IgD-negative memory B cell (primary cell): ENCODE data around the gene PCDHGA6. TPM values are rescaled to one million over a fixed set of nuclear protein-coding genes. Genes with fewer than 3 reads are reported as not detected.
"Not testable (repeated sequence)": the region's sequence is repeated elsewhere in the genome, so short reads cannot be mapped to it uniquely, and the experiment has no call there.

Source experiments
- H3K27ac Mint-ChIP-seq, 3 donors: one replicate each; pipeline ENCODE4 v1.8.0; 2020 to 2022; ENCODE audit warnings: mild to moderate bottlenecking in 3 of 3, mixed read lengths in 3 of 3, moderate library complexity in 1 of 3
- H3K27me3 Mint-ChIP-seq: one replicate; pipeline ENCODE4 v1.8.0; 2021; ENCODE audit warnings: mixed read lengths
- H3K36me3 Mint-ChIP-seq: one replicate; pipeline ENCODE4 v1.8.0; 2020; ENCODE audit warnings: mild to moderate bottlenecking, mixed read lengths
- H3K4me1 Mint-ChIP-seq, 3 donors: one replicate each; pipeline ENCODE4 v1.8.0; 2020 to 2022; ENCODE audit warnings: mixed read lengths in 3 of 3, mild to moderate bottlenecking in 1 of 3
- H3K4me3 Mint-ChIP-seq, 4 donors: one replicate each; pipeline ENCODE4 v1.8.0; 2020 to 2022; ENCODE audit warnings: mild to moderate bottlenecking in 4 of 4, mixed read lengths in 4 of 4, moderate library complexity in 3 of 4
- H3K9me3 Mint-ChIP-seq, 3 donors: one replicate each; pipeline ENCODE4 v1.8.0; 2020 to 2021; ENCODE audit warnings: mixed read lengths in 3 of 3, mild to moderate bottlenecking in 1 of 3
- polyA plus RNA-seq: library from polyadenylated mRNA; unstranded; fragments of 300-500 nt; fragmentation: Illumina TruSeq; gene quantifications from one replicate; pipeline ENCODE4 v1.2.3, GENCODE V29; 2021

The PCDHGA6 gene
- polyA plus RNA-seq, 1 donor from 2014 or later, result 0.08 TPM

DNA sequence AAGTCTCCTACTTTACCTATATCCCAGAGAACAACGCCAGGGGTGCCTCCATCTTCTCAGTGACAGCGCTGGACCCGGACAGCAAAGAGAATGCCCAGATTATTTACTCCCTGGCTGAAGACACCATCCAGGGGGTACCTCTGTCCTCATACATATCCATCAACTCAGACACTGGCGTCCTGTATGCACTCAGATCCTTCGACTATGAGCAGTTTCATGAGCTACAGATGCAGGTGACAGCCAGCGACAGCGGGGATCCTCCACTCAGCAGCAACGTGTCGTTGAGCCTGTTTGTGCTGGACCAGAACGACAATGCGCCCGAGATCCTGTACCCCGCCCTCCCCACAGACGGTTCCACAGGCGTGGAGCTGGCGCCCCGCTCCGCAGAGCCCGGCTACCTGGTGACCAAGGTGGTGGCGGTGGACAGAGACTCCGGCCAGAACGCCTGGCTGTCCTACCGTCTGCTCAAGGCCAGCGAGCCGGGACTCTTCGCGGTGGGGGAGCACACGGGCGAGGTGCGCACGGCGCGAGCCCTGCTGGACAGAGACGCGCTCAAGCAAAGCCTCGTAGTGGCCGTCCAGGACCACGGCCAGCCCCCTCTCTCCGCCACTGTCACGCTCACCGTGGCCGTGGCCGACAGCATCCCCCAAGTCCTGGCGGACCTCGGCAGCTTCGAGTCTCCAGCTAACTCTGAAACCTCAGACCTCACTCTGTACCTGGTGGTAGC, 41.0 kb downstream of the PCDHGA6 start:
- Mint-ChIP-seq H3K9me3 (peaks cover 11 to 36% (median 14%) of the 10 kb centered on the region in 3 donors), H3K27ac (peak overlapping the region; percentile 73 to 99 (median 88)), H3K27me3 (peaks cover 47% of the 10 kb centered on the region), H3K4me1 (peaks cover 13 to 19% (median 19%) of the 10 kb centered on the region in 3 donors), H3K4me3 (peak overlapping the region; percentile 73 to 99 (median 90))
- not testable (repeated sequence) for H3K36me3 Mint-ChIP-seq

DNA sequence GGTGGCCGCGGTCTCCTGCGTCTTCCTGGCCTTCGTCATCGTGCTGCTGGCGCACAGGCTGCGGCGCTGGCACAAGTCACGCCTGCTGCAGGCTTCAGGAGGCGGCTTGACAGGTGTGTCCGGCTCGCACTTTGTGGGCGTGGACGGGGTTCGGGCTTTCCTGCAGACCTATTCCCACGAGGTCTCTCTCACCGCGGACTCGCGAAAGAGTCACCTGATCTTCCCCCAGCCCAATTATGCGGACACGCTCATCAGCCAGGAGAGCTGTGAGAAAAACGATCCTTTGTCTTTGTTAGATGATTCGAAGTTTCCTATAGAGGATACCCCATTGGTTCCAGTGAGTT, 41.6 kb downstream of the PCDHGA6 start:
- Mint-ChIP-seq H3K27ac (peak overlapping the region in 2 of 3 donors; percentile 73 to 89), H3K4me1 (peaks cover 13 to 19% (median 17%) of the 10 kb centered on the region in 3 donors), H3K4me3 (peak overlapping the region; percentile 44 to 78 (median 74)), H3K27me3 (peaks cover 48% of the 10 kb centered on the region), H3K9me3 (peaks cover 11 to 35% (median 13%) of the 10 kb centered on the region in 3 donors)
- H3K36me3 Mint-ChIP-seq, result not testable (repeated sequence)

DNA sequence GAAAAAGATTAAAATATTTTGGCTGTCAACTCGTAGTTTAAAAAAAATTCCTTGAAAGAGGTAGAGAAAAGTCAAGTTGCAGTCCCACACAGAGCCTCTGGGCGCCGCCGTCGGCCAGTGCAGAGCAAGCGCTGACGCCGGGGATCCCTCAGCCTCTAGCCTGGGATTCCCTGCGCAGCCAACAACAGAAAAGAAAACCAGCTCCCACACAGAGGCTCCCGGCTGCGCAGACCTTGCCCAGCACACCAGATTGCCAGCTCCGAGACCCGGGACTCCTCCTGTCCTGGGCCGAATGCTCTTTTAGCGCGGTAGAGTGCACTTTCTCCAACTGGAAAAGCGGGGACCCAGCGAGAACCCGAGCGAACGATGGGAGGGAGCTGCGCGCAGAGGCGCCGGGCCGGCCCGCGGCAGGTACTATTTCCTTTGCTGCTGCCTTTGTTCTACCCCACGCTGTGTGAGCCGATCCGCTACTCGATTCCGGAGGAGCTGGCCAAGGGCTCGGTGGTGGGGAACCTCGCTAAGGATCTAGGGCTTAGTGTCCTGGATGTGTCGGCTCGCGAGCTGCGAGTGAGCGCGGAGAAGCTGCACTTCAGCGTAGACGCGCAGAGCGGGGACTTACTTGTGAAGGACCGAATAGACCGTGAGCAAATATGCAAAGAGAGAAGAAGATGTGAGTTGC, 43.9 kb downstream of the PCDHGA6 start, which contains the start of gene PCDHGB7:
Gene PCDHGB7 (plus strand): TSS at position 184 of the 679 bp plus-strand sequence. CDS start 183 bp downstream, at position 367.
- Mint-ChIP-seq H3K4me1 (peaks cover 16 to 36% (median 20%) of the 10 kb centered on the region in 3 donors), H3K9me3 (peaks cover 15 to 43% (median 23%) of the 10 kb centered on the region in 3 donors), H3K27me3 (peaks cover 56% of the 10 kb centered on the region), H3K27ac (peak within 1 kb of the TSS; percentile 73 to 93 (median 83)), H3K4me3 (peak within 1 kb of the TSS; percentile 78 to 93 (median 81))
- H3K36me3 Mint-ChIP-seq, result not testable (repeated sequence)

DNA sequence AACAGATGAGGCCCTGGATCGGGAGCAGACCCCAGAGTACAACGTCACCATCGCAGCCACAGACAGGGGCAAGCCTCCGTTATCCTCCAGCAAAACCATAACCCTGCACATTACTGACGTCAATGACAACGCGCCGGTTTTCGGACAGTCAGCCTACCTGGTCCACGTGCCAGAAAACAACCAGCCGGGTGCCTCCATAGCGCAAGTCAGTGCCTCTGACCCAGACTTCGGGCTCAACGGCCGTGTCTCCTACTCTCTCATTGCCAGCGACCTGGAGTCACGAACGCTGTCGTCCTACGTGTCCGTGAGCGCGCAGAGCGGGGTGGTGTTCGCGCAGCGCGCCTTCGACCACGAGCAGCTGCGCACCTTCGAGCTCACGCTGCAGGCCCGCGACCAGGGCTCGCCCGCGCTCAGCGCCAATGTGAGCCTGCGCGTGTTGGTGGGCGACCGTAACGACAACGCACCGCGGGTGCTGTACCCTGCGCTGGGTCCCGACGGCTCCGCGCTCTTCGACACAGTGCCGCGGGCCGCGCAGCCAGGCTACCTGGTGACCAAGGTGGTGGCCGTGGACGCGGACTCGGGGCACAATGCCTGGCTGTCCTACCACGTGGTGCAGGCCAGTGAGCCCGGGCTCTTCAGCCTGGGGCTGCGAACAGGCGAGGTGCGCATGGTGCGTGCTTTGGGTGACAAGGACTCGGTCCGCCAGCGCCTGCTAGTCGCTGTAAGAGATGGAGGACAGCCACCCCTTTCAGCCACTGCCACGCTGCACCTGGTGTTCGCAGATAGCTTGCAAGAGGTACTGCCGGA, 45.6 kb downstream of the PCDHGA6 start:
- H3K27me3 Mint-ChIP-seq, result peaks cover 43% of the 10 kb centered on the region
- H3K9me3 Mint-ChIP-seq, result peaks cover 17 to 42% (median 27%) of the 10 kb centered on the region in 3 donors
- H3K27ac Mint-ChIP-seq, result peak overlapping the region; percentile 28 to 81 (median 73)
- H3K4me1 Mint-ChIP-seq, result peaks cover 12 to 29% (median 14%) of the 10 kb centered on the region in 3 donors
- H3K4me3 Mint-ChIP-seq, result peak overlapping the region in 1 of 4 donors; percentile 79
- peaks cover 2% of the 10 kb centered on the region for H3K36me3 Mint-ChIP-seq

DNA sequence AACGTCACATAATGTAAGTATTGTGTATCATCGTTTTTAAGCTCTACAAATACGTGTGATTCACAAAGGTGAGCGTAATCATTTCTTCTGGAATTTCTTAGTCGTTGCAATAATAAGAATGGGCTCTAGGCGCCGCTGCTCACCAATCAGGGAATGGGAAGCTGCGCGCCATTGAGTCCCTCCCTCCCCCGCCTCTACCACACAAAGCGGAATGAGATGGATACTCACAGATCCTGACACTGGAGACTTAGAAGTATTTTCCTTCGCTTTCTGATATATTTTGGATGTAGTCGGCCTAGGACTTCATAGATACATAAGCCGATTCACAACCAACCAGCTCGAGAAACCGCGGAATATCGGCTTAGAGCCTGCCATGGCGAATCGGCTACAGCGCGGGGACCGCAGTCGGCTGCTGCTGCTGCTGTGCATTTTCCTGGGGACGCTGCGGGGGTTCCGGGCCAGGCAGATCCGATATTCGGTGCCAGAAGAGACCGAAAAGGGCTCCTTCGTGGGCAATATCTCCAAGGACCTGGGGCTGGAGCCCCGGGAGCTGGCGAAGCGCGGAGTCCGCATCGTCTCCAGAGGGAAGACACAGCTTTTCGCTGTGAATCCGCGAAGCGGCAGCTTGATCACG, 47.3 kb downstream of the PCDHGA6 start, which contains the start of gene PCDHGA11:
Gene PCDHGA11 (plus strand): TSS at position 197 of the 634 bp plus-strand sequence. CDS start 177 bp downstream, at position 374.
- Mint-ChIP-seq H3K36me3 (peaks cover 2% of the 10 kb centered on the region), H3K27ac (peak within 1 kb of the TSS; percentile 88 to 94 (median 90)), H3K4me1 (peaks cover 8 to 22% (median 8%) of the 10 kb centered on the region in 3 donors), H3K4me3 (peak within 1 kb of the TSS; percentile 84 to 94 (median 92)), H3K9me3 (peaks cover 14 to 39% (median 27%) of the 10 kb centered on the region in 3 donors), H3K27me3 (peaks cover 37% of the 10 kb centered on the region)

DNA sequence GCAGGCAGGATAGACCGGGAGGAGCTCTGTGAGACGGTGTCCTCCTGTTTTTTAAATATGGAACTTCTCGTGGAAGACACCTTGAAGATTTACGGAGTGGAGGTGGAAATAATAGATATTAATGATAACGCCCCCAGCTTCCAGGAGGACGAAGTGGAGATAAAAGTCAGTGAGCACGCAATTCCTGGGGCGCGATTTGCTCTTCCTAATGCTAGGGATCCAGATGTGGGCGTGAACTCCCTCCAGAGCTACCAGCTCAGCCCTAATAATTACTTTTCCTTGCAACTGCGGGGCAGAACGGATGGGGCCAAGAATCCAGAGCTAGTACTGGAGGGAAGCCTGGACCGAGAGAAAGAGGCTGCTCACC, 47.8 kb downstream of the PCDHGA6 start:
- peaks cover 8 to 22% (median 8%) of the 10 kb centered on the region in 3 donors for H3K4me1 Mint-ChIP-seq
- peaks cover 34% of the 10 kb centered on the region for H3K27me3 Mint-ChIP-seq
- H3K9me3 Mint-ChIP-seq, result peaks cover 14 to 36% (median 27%) of the 10 kb centered on the region in 3 donors
- peak overlapping the region; percentile 84 to 94 (median 92) for H3K4me3 Mint-ChIP-seq
- H3K27ac Mint-ChIP-seq, result peak overlapping the region; percentile 83 to 94 (median 88)
- H3K36me3 Mint-ChIP-seq, result peaks cover 2% of the 10 kb centered on the region

DNA sequence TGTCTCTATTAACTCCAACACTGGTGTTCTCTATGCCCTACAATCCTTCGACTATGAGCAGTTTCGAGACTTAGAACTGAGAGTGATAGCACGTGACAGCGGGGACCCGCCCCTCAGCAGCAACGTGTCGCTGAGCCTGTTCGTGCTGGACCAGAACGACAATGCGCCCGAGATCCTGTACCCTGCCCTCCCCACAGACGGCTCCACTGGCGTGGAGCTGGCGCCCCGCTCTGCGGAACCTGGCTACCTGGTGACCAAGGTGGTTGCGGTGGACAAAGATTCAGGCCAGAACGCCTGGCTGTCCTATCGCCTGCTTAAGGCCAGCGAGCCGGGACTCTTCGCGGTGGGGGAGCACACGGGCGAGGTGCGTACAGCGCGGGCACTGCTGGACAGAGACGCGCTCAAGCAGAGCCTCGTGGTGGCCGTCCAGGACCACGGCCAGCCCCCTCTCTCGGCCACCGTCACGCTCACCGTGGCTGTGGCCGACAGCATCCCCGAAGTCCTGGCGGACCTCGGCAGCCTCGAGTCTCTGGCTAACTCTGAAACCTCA, 49.1 kb downstream of the PCDHGA6 start:
- Mint-ChIP-seq H3K4me3 (peak overlapping the region in 1 of 4 donors; percentile 90), H3K36me3 (peaks cover 2% of the 10 kb centered on the region), H3K4me1 (peaks cover 7 to 21% (median 7%) of the 10 kb centered on the region in 3 donors), H3K27me3 (peaks cover 31% of the 10 kb centered on the region), H3K27ac (peak overlapping the region in 2 of 3 donors; percentile 88 to 90), H3K9me3 (peaks cover 14 to 39% (median 27%) of the 10 kb centered on the region in 3 donors)

DNA sequence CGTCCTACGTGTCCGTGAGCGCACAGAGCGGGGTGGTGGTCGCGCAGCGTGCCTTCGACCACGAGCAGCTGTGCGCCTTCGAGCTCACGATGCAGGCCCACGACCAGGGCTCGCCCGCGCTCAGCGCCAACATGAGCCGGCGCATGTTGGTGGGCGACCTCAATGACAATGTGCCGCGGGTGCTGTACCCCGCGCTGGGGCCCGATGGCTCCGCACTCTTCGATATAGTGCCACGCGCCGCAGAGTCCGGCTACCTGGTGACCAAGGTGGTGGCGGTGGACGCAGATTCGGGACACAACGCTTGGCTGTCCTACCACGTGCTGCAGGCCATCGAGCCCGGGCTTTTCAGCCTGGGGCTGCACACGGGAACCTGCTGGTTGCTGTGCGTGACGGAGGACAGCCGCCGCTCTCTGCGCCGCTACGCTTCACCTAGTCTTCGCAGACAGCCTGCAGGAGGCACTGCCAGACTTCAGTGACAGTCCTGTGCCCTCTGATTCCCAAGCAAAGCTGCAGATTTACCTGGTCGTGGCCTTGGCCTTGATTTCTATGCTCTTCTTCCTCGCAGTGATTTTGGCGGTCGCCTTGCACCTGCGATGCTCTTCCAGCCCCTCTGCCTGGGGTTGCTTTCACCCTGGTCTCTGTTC, 54.2 kb downstream of the PCDHGA6 start:
- peaks cover 5 to 29% (median 11%) of the 10 kb centered on the region in 3 donors for H3K9me3 Mint-ChIP-seq
- H3K36me3 Mint-ChIP-seq, result no peaks in the 10 kb centered on the region

More for the DNA sequence above, 54.2 kb downstream of the PCDHGA6 start:
- Mint-ChIP-seq H3K27ac (peak overlapping the region in 2 of 3 donors; percentile 23 to 78), H3K4me1 (peaks cover 1 to 10% (median 3%) of the 10 kb centered on the region in 3 donors), H3K27me3 (peaks cover 17% of the 10 kb centered on the region), H3K4me3 (no peak overlapping the region)

Other genes with a start within 250 kb of the PCDHGA6 start
- gene PCDHB5, start 238.7 kb upstream of the PCDHGA6 start, polyA plus RNA-seq, result not detected
- gene PCDHB6, start 223.8 kb upstream of the PCDHGA6 start, polyA plus RNA-seq, result not detected
- not detected for gene PCDHB7, start 201.2 kb upstream of the PCDHGA6 start, polyA plus RNA-seq
- gene PCDHB8, start 196.1 kb upstream of the PCDHGA6 start, polyA plus RNA-seq, result not detected
- gene PCDHB16, start 191.5 kb upstream of the PCDHGA6 start, polyA plus RNA-seq, result not detected
- 0.31 TPM for gene PCDHB9, start 186.7 kb upstream of the PCDHGA6 start, polyA plus RNA-seq
- gene PCDHB10, start 181.5 kb upstream of the PCDHGA6 start, polyA plus RNA-seq, result not detected
- not detected for gene PCDHB11, start 174.3 kb upstream of the PCDHGA6 start, polyA plus RNA-seq
- gene PCDHB12, start 165.2 kb upstream of the PCDHGA6 start, polyA plus RNA-seq, result not detected
- gene PCDHB13, start 160.0 kb upstream of the PCDHGA6 start, polyA plus RNA-seq, result 0.05 TPM
- gene PCDHB14, start 150.5 kb upstream of the PCDHGA6 start, polyA plus RNA-seq, result not detected
- not detected for gene PCDHB15, start 128.5 kb upstream of the PCDHGA6 start, polyA plus RNA-seq
- gene SLC25A2, start 69.8 kb upstream of the PCDHGA6 start, polyA plus RNA-seq, result not detected
- gene TAF7, start 53.1 kb upstream of the PCDHGA6 start, polyA plus RNA-seq, result 216 TPM
- gene PCDHGA1, start 43.4 kb upstream of the PCDHGA6 start, polyA plus RNA-seq, result not detected
- not detected for gene PCDHGA2, start 35.1 kb upstream of the PCDHGA6 start, polyA plus RNA-seq
- 0.23 TPM for gene PCDHGA3, start 30.1 kb upstream of the PCDHGA6 start, polyA plus RNA-seq
- 0.41 TPM for gene PCDHGB1, start 23.8 kb upstream of the PCDHGA6 start, polyA plus RNA-seq
- gene PCDHGA4, start 18.9 kb upstream of the PCDHGA6 start, polyA plus RNA-seq, result not detected
- gene PCDHGB2, start 13.9 kb upstream of the PCDHGA6 start, polyA plus RNA-seq, result 0.21 TPM
- gene PCDHGA5, start 9.7 kb upstream of the PCDHGA6 start, polyA plus RNA-seq, result not detected
- gene PCDHGB3, start 3.6 kb upstream of the PCDHGA6 start, polyA plus RNA-seq, result not detected
- not detected for gene PCDHGA7, start 8.9 kb downstream of the PCDHGA6 start, polyA plus RNA-seq
- gene PCDHGB4, start 13.8 kb downstream of the PCDHGA6 start, polyA plus RNA-seq, result 0.08 TPM
- not detected for gene PCDHGA8, start 18.7 kb downstream of the PCDHGA6 start, polyA plus RNA-seq
- 1.9 TPM for gene PCDHGB5, start 24.1 kb downstream of the PCDHGA6 start, polyA plus RNA-seq
- 0.29 TPM for gene PCDHGA9, start 28.9 kb downstream of the PCDHGA6 start, polyA plus RNA-seq
- 0.39 TPM for gene PCDHGB6, start 34.1 kb downstream of the PCDHGA6 start, polyA plus RNA-seq
- gene PCDHGA10, start 39.1 kb downstream of the PCDHGA6 start, polyA plus RNA-seq, result 0.15 TPM
- 0.21 TPM for gene PCDHGB7, start 43.8 kb downstream of the PCDHGA6 start, polyA plus RNA-seq
- gene PCDHGA11, start 47.2 kb downstream of the PCDHGA6 start, polyA plus RNA-seq, result 0.15 TPM
- gene PCDHGA12, start 56.6 kb downstream of the PCDHGA6 start, polyA plus RNA-seq, result 0.59 TPM
- gene PCDHGC3, start 102.1 kb downstream of the PCDHGA6 start, polyA plus RNA-seq, result 3.9 TPM
- gene PCDHGC4, start 111.1 kb downstream of the PCDHGA6 start, polyA plus RNA-seq, result not detected
- gene PCDHGC5, start 115.2 kb downstream of the PCDHGA6 start, polyA plus RNA-seq, result not detected
- 57.6 TPM for gene DIAPH1, start 245.1 kb downstream of the PCDHGA6 start, polyA plus RNA-seq